Gastroesophageal sphincter (tissue), 4 donors: Measurements from ENCODE around the gene R3HCC1L. TPM values are rescaled to one million over a fixed set of nuclear protein-coding genes. Genes with fewer than 3 reads are reported as not detected.

ENCODE experiments used
- ATAC-seq: fragments of 150-250 bp; one replicate; pipeline ENCODE4 v1.9.1; 2016; ENCODE audit warnings: mild to moderate bottlenecking, moderate library complexity
- H3K27ac ChIP-seq, 4 donors: fragments of 200-600 bp; sonication (generic) in 3 of 4; 1 replicate in 3 of 4; 2 replicates in 1 of 4; pipeline ENCODE4 v1.5.1; 2016 to 2019
- H3K27me3 ChIP-seq: fragments of 200-600 bp; sonication (generic); one replicate; pipeline ENCODE4 v1.5.1; 2019
- H3K36me3 ChIP-seq, 2 donors: fragments of 200-600 bp; sonication (generic); one replicate each; pipeline ENCODE4 v1.5.1; 2019; ENCODE audit warnings: control low read depth in 1 of 2
- H3K4me1 ChIP-seq, 3 donors: fragments of 200-600 bp; sonication (generic); 1 replicate in 2 of 3; 2 replicates in 1 of 3; pipeline ENCODE4 v1.5.1; 2016 to 2019; ENCODE audit warnings: control low read depth in 2 of 3
- H3K4me3 ChIP-seq, 2 donors: fragments of 200-600 bp; sonication (generic); one replicate each; pipeline ENCODE4 v1.5.1; 2019; ENCODE audit warnings: mild to moderate bottlenecking in 1 of 2, moderate library complexity in 1 of 2
- H3K9me3 ChIP-seq, 3 donors: fragments of 200-600 bp; sonication (generic); one replicate each; pipeline ENCODE4 v1.5.1; 2017 to 2019; ENCODE audit warnings: control low read depth in 2 of 3
- EP300 ChIP-seq: sonication (generic); formaldehyde crosslinking; IDR thresholded peaks from one replicate; pipeline ENCODE4 v1.6.1; 2017; ENCODE audit warnings: antibody characterized with exemption, mild to moderate bottlenecking
- POLR2A ChIP-seq, 2 donors: fragments of 450-650 bp; IDR thresholded peaks; one replicate each; pipeline ENCODE4 v1.6.1; 2017; ENCODE audit warnings: antibody characterized with exemption in 2 of 2, mild to moderate bottlenecking in 2 of 2, moderate library complexity in 1 of 2
- POLR2AphosphoS5 ChIP-seq: sonication (generic); formaldehyde crosslinking; IDR thresholded peaks from one replicate; pipeline ENCODE4 v1.6.1; 2017; ENCODE audit warnings: antibody characterized with exemption
- WGBS, 2 donors: methylation state at CpG; one replicate each; pipeline ENCODE4 v1.1.5; 2018; ENCODE audit warnings: low coverage in 1 of 2; 5-methylcytosine and 5-hydroxymethylcytosine counted together
- total RNA-seq, 4 donors: library from RNA; depleted of rRNA; stranded (reverse); fragments of >200 nt; gene quantifications; one replicate each; pipeline ENCODE4 v1.1.0, GENCODE V29; 2016
- TF ChIP-seq, protein P1 (sequence below), 4 experiments: fragments of 200-600 bp in 2 of 4; fragments of 450-650 bp in 2 of 4; sonication (generic) in 1 of 4; IDR thresholded peaks; one replicate each; pipeline ENCODE4 v1.5.1; 2017 to 2019; ENCODE audit warnings: antibody characterized with exemption in 4 of 4, mild to moderate bottlenecking in 2 of 4, moderate library complexity in 2 of 4

R3HCC1L gene
- total RNA-seq, 4 donors from 2014 or later: 9.0 to 15.4 (median 13.7) TPM

DNA sequence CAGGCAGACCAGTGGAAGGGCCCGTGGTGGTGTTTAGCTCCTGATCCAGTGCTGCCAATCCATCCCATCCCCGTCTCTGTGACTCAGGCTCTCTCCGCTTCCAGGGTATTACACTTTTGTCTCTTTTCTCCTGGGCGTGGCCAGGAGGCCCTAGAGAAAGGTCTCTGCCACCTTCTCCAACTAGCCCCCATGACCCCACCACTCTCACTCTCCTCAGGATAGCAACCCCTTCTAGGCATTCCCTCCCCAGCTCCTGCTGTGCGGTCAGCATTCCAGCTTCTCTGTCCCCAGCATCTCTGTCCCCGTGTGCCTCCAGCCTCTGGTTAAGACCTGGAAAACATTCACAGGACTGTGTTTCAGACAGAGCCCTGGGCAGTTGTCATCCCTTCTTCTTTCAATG is 36.2 kb upstream of the R3HCC1L start:
- H3K4me1 ChIP-seq: no peaks in the 10 kb centered on the region
- 63% methylated on average over 6 of the region's 6 CpGs; no CpG with 5 or more reads in 1 of the 2 donors for WGBS, 2 donors
- no peak for TF ChIP-seq EP300
- TF ChIP-seq POLR2A (IDR thresholded peaks at IDR 0.05): no peak
- no peak for TF ChIP-seq POLR2AphosphoS5
- TF ChIP-seq, protein P1, sequence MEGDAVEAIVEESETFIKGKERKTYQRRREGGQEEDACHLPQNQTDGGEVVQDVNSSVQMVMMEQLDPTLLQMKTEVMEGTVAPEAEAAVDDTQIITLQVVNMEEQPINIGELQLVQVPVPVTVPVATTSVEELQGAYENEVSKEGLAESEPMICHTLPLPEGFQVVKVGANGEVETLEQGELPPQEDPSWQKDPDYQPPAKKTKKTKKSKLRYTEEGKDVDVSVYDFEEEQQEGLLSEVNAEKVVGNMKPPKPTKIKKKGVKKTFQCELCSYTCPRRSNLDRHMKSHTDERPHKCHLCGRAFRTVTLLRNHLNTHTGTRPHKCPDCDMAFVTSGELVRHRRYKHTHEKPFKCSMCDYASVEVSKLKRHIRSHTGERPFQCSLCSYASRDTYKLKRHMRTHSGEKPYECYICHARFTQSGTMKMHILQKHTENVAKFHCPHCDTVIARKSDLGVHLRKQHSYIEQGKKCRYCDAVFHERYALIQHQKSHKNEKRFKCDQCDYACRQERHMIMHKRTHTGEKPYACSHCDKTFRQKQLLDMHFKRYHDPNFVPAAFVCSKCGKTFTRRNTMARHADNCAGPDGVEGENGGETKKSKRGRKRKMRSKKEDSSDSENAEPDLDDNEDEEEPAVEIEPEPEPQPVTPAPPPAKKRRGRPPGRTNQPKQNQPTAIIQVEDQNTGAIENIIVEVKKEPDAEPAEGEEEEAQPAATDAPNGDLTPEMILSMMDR (IDR thresholded peaks at IDR 0.05): no peak
- ATAC-seq: no peak
- H3K36me3 ChIP-seq: no peaks in the 10 kb centered on the region
- no peak overlapping the region for H3K27ac ChIP-seq
- no peak overlapping the region for H3K4me3 ChIP-seq
- H3K9me3 ChIP-seq: no peaks in the 10 kb centered on the region
- H3K27me3 ChIP-seq: peaks cover 18% of the 10 kb centered on the region

DNA sequence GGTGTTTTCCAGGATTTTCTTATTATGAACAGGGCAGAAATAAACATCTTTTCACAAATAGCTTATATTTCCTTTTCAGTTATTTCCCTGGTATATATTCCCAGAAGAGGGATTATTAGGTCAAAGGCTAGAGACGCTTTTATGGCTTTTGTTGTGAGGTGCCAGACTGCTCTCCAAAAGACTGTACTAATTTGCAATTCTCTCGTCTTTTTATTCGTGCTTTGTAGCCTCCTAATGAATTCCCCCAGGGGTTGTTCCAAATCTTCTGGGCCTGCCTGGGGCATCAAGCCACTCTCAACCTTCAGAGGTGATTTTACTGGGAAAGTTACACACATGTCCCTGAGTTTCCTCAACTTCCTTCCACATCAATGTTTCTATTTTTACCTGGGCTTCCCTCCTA is 34.0 kb upstream of the R3HCC1L start:
- TF ChIP-seq POLR2A (IDR thresholded peaks at IDR 0.05): no peak
- TF ChIP-seq, protein P1 (IDR thresholded peaks at IDR 0.05): no peak
- TF ChIP-seq EP300: no peak
- no peak for TF ChIP-seq POLR2AphosphoS5
- ATAC-seq: no peak
- H3K9me3 ChIP-seq: no peaks in the 10 kb centered on the region
- 40 to 62% methylated on average over 3 of the region's 3 CpGs for WGBS, 2 donors
- no peaks in the 10 kb centered on the region for H3K4me1 ChIP-seq
- H3K4me3 ChIP-seq: no peak overlapping the region
- peaks cover 3% of the 10 kb centered on the region for H3K27me3 ChIP-seq
- H3K27ac ChIP-seq: no peak overlapping the region
- no peaks in the 10 kb centered on the region for H3K36me3 ChIP-seq

DNA sequence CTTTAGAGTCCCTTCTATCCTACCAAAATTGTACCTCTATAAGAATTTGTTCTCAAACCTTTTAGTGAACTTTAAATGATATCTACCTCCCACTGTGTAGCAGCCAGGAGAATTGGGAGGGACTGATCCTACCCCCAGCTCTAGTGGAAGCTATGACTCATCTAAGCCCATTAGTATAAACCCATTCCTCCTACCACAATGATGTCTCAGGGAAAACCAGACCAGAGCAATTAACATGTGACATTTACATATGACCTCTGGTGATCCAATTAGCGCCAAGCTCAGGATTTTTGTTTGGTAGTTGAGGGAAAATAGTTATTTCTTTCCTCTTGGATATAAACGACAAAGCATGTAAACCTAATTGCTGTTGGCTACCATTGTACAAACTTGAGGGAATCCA is 33.1 kb upstream of the R3HCC1L start:
- Histone ChIP-seq H3K27me3 (peaks cover 8% of the 10 kb centered on the region), H3K27ac (no peak overlapping the region), H3K4me3 (no peak overlapping the region), H3K4me1 (no peaks in the 10 kb centered on the region), H3K36me3 (no peaks in the 10 kb centered on the region), H3K9me3 (no peaks in the 10 kb centered on the region)
- WGBS, 2 donors: 86 to 96% methylated on average over 2 of the region's 2 CpGs
- TF ChIP-seq POLR2A (IDR thresholded peaks at IDR 0.05): no peak
- TF ChIP-seq, protein P1 (IDR thresholded peaks at IDR 0.05): no peak
- no peak for TF ChIP-seq EP300
- TF ChIP-seq POLR2AphosphoS5: no peak
- ATAC-seq: no peak

DNA sequence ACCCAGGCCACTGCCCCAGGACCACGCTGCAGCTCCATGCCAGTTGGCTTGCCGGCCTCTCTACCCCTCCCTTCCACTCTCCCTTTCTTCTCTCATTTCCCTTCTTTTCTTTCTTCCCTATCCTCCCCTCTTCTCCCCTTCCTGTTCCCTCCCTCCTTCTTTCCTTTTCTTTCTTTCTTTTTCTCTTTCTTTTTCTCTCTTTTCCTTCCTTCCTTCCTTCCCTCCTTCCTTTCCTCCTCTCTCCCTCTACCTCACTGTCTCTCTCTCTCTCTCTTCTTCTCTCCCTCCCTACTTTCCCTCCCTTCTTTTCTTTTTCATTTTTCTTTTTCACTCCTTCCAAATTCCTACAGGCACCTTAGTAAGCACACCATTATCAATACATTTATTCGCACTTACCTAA is 30.3 kb upstream of the R3HCC1L start:
- peaks cover 19% of the 10 kb centered on the region for H3K27me3 ChIP-seq
- ATAC-seq: no peak
- H3K36me3 ChIP-seq: no peaks in the 10 kb centered on the region
- TF ChIP-seq EP300: no peak
- TF ChIP-seq, protein P1 (IDR thresholded peaks at IDR 0.05): no peak
- no peak for TF ChIP-seq POLR2AphosphoS5
- TF ChIP-seq POLR2A (IDR thresholded peaks at IDR 0.05): no peak
- H3K9me3 ChIP-seq: no peaks in the 10 kb centered on the region
- no peak overlapping the region for H3K4me3 ChIP-seq
- H3K27ac ChIP-seq: no peak overlapping the region
- no peaks in the 10 kb centered on the region for H3K4me1 ChIP-seq
- WGBS, 2 donors: 47 to 67% methylated on average over 3 of the region's 3 CpGs

DNA sequence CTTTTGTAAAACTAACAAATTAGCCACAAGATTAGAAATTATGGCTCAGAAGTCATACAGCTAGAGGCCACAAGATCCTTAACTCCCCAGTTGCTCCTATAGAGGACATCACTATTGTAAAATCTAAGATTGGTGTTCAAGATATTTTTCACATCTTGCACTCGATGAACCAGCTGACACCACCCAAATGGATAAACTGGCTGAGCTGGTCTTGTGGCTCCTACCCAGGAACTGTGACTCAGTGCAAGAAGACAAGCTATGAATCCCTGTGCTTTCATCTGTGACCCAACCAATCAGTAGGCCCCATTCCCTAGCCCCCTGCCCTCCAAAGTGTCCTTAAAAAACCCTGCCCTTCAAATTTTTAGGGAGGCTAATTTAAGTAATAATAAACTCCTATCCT is 27.9 kb upstream of the R3HCC1L start:
- ATAC-seq: no peak
- H3K9me3 ChIP-seq: no peaks in the 10 kb centered on the region
- H3K27ac ChIP-seq: no peak overlapping the region
- H3K27me3 ChIP-seq: peaks cover 42% of the 10 kb centered on the region
- no peaks in the 10 kb centered on the region for H3K4me1 ChIP-seq
- H3K36me3 ChIP-seq: no peaks in the 10 kb centered on the region
- 89% methylated on average over 1 of the region's 1 CpG; no CpG with 5 or more reads in 1 of the 2 donors for WGBS, 2 donors
- TF ChIP-seq POLR2A (IDR thresholded peaks at IDR 0.05) (no peak), POLR2AphosphoS5 (no peak), EP300 (no peak)
- TF ChIP-seq, protein P1 (IDR thresholded peaks at IDR 0.05): no peak
- no peak overlapping the region for H3K4me3 ChIP-seq
